OCI-LY7 (cell line): ENCODE data around the gene MIER1.

ENCODE experiments used
- CTCF ChIP-seq: fragments of 200-600 bp; sonication (generic); conservative IDR thresholded peaks from 2 replicates; pipeline ENCODE4 v1.5.1; 2014; ENCODE audit warnings: mild to moderate bottlenecking, antibody characterized with exemption, low read length, moderate library complexity, mixed read lengths
- EZH2phosphoT487 ChIP-seq: fragments of 200-600 bp; sonication (generic); IDR thresholded peaks from 2 replicates; pipeline ENCODE4 v1.6.1; 2018; ENCODE audit warnings: low read depth, borderline replicate concordance, mild to moderate bottlenecking, mixed run types, antibody characterized with exemption, low read length, moderate library complexity, mixed read lengths

- TF ChIP-seq CTCF (no peak), EZH2phosphoT487 (no peak)
Observed at GRCh38 chr1:66920543-66920942, 4.2 kb upstream of the MIER1 start.
